SH-SY5Y (cell line): Measurements from ENCODE around the gene TMEM81.

ENCODE experiments used
- GATA2 ChIP-seq: IDR thresholded peaks from 2 replicates; pipeline ENCODE4 v1.6.1; 2011; ENCODE audit warnings: mild to moderate bottlenecking, low read depth, low read length
- GATA3 ChIP-seq: IDR thresholded peaks from 2 replicates; pipeline ENCODE4 v1.6.1; 2011; ENCODE audit warnings: low read depth, mild to moderate bottlenecking, low read length, moderate library complexity

- no peak for TF ChIP-seq GATA3
- TF ChIP-seq GATA2, result no peak
Observed at GRCh38 chr1:205133287-205133686, 49.0 kb upstream of the TMEM81 start.
